Keratinocyte (primary cell): ENCODE data around the gene DDX50. TPM values are rescaled to one million over a fixed set of nuclear protein-coding genes. Genes with fewer than 3 reads are reported as not detected.

Experiments used
- DNase-seq: peaks from one replicate; pipeline ENCODE4 v3.0.0-alpha.2; 2011; ENCODE audit warnings: low read depth, missing footprints, low spot score
- FAIRE-seq: peaks from 2 replicates; lab custom pipeline; 2011; peaks lifted over from hg19 to GRCh38; lab: Jason Lieb, UNC
- H2AFZ ChIP-seq: 2 replicates; pipeline ENCODE4 v1.6.0; 2012; ENCODE audit warnings: low read length, control low read depth, inconsistent platforms; ENCODE audit not compliant: control insufficient read depth
- H3K27ac ChIP-seq: 2 replicates; pipeline ENCODE4 v1.5.1; 2011; ENCODE audit warnings: low read length; ENCODE audit not compliant: control insufficient read depth, insufficient read depth
- H3K27me3 ChIP-seq: 3 replicates; pipeline ENCODE4 v1.6.0; 2011; ENCODE audit warnings: low read length; ENCODE audit not compliant: control insufficient read depth, insufficient read depth; ENCODE audit errors: extremely low read depth
- H3K36me3 ChIP-seq, 2 experiments: 2 replicates in 1 of 2; 3 replicates in 1 of 2; pipeline ENCODE4 v1.5.1; 2011; ENCODE audit warnings: low read length in 2 of 2, mild to moderate bottlenecking in 1 of 2; ENCODE audit not compliant: control insufficient read depth in 2 of 2, insufficient read depth in 2 of 2; ENCODE audit errors: extremely low read depth in 1 of 2
- H3K4me1 ChIP-seq: 3 replicates; pipeline ENCODE4 v1.5.1; 2011; ENCODE audit warnings: low read length; ENCODE audit not compliant: control insufficient read depth, insufficient read depth; ENCODE audit errors: extremely low read depth
- H3K4me2 ChIP-seq: 3 replicates; pipeline ENCODE4 v1.6.0; 2011; ENCODE audit warnings: low read depth, low read length; ENCODE audit not compliant: control insufficient read depth, insufficient read depth; ENCODE audit errors: extremely low read depth
- H3K4me3 ChIP-seq, 3 experiments: fragments of 200-600 bp in 1 of 3; sonication (generic) in 1 of 3; 2 replicates in 2 of 3; 3 replicates in 1 of 3; pipeline ENCODE4 v1.5.1; 2011 to 2016; ENCODE audit warnings: low read length in 3 of 3, mild to moderate bottlenecking in 3 of 3, control low read depth in 2 of 3, inconsistent platforms in 1 of 3, low read depth in 1 of 3, mixed read lengths in 1 of 3, mixed run types in 1 of 3, moderate library complexity in 1 of 3; ENCODE audit not compliant: control insufficient read depth in 2 of 3, insufficient read depth in 2 of 3; ENCODE audit errors: extremely low read depth in 1 of 3
- H3K79me2 ChIP-seq: 2 replicates; pipeline ENCODE4 v1.6.0; 2012; ENCODE audit warnings: low read length; ENCODE audit not compliant: control insufficient read depth, insufficient read depth
- H3K9ac ChIP-seq: 3 replicates; pipeline ENCODE4 v1.6.0; 2011; ENCODE audit warnings: low read length; ENCODE audit not compliant: control insufficient read depth, insufficient read depth; ENCODE audit errors: extremely low read depth
- H3K9me1 ChIP-seq: 3 replicates; pipeline ENCODE4 v1.6.0; 2011; ENCODE audit warnings: low read length; ENCODE audit not compliant: control insufficient read depth, insufficient read depth; ENCODE audit errors: extremely low read depth
- H3K9me3 ChIP-seq: 2 replicates; pipeline ENCODE4 v1.5.1; 2012; ENCODE audit warnings: low read depth, low read length; ENCODE audit not compliant: control insufficient read depth
- H4K20me1 ChIP-seq: 3 replicates; pipeline ENCODE4 v1.6.0; 2011; ENCODE audit warnings: low read length; ENCODE audit not compliant: control insufficient read depth, insufficient read depth; ENCODE audit errors: extremely low read depth
- EZH2 ChIP-seq: IDR thresholded peaks from one replicate; pipeline ENCODE4 v1.6.1; 2012; ENCODE audit warnings: inconsistent platforms, mild to moderate bottlenecking, low read length, moderate library complexity
- dilution Hi-C: fragments of 300-500 bp; cut with MboI; formaldehyde crosslinking; loops from one replicate; pipeline ENCODE4 v1.7.0; 2020; ENCODE audit warnings: low sequenced_read_pairs; ENCODE audit not compliant: extremely low pct_ligation_motif_present
- polyA plus RNA-seq, 5 experiments: library from polyadenylated mRNA; depleted of rRNA in 3 of 5; stranded (reverse) in 3 of 5; stranded (forward) in 1 of 5; unstranded in 1 of 5; fragments of >200 nt; gene quantifications; 1 replicate in 1 of 5; 2 replicates in 3 of 5; 3 replicates in 1 of 5; pipeline versions ENCODE4 v1.2.1 to v1.2.3, GENCODE V29; 2011 to 2012; ENCODE audit warnings: missing spikeins in 2 of 5, low read depth in 1 of 5, low replicate concordance in 1 of 5
- TF ChIP-seq, protein P1 (sequence below), 3 experiments: IDR thresholded peaks in 1 of 3; conservative IDR thresholded peaks in 1 of 3; optimal IDR thresholded peaks in 1 of 3; 2 replicates in 2 of 3; 3 replicates in 1 of 3; pipeline versions ENCODE3 to v1.5.1; 2011; ENCODE audit warnings: low read length in 3 of 3, mild to moderate bottlenecking in 3 of 3, moderate library complexity in 2 of 3, control low read depth in 1 of 3, inconsistent platforms in 1 of 3; ENCODE audit not compliant: insufficient read depth in 2 of 3; ENCODE audit errors: extremely low read depth in 1 of 3

Gene DDX50
- polyA plus RNA-seq, 1 donor (not counting 4 experiments of a cell fraction or from before 2014, with no cell fraction given) = 40.6 TPM

GRCh38 chr10:68897336-68897741, 3.8 kb upstream of the DDX50 start:
- no peak overlapping the region for H2AFZ ChIP-seq
- H3K9me3 ChIP-seq = no peaks in the 10 kb centered on the region
- no peak overlapping the region for H3K9ac ChIP-seq
- no peaks in the 10 kb centered on the region for H3K36me3 ChIP-seq
- no peak for TF ChIP-seq EZH2
- TF ChIP-seq, protein P1, sequence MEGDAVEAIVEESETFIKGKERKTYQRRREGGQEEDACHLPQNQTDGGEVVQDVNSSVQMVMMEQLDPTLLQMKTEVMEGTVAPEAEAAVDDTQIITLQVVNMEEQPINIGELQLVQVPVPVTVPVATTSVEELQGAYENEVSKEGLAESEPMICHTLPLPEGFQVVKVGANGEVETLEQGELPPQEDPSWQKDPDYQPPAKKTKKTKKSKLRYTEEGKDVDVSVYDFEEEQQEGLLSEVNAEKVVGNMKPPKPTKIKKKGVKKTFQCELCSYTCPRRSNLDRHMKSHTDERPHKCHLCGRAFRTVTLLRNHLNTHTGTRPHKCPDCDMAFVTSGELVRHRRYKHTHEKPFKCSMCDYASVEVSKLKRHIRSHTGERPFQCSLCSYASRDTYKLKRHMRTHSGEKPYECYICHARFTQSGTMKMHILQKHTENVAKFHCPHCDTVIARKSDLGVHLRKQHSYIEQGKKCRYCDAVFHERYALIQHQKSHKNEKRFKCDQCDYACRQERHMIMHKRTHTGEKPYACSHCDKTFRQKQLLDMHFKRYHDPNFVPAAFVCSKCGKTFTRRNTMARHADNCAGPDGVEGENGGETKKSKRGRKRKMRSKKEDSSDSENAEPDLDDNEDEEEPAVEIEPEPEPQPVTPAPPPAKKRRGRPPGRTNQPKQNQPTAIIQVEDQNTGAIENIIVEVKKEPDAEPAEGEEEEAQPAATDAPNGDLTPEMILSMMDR (optimal IDR thresholded peaks at IDR 0.05 in 1 of 3, IDR thresholded peaks at IDR 0.05 in 1 of 3, conservative IDR thresholded peaks at IDR 0.05 in 1 of 3; ENCODE audit: extremely low read depth in 1 of 3, insufficient read depth in 2 of 3, low read length in 3 of 3) = peak; percentile 32 to 69 (median 40)
- H3K79me2 ChIP-seq = peaks cover 12% of the 10 kb centered on the region
- peaks cover 9% of the 10 kb centered on the region for H3K4me1 ChIP-seq
- H4K20me1 ChIP-seq = no peaks in the 10 kb centered on the region
- no peaks in the 10 kb centered on the region for H3K9me1 ChIP-seq
- H3K4me2 ChIP-seq = no peak overlapping the region
- DNase-seq (no peak), FAIRE-seq (peak; percentile 36)
- H3K27ac ChIP-seq = no peak overlapping the region
- no peaks in the 10 kb centered on the region for H3K27me3 ChIP-seq
- dilution Hi-C loops = no loop called here
- no peak overlapping the region for H3K4me3 ChIP-seq

DNA sequence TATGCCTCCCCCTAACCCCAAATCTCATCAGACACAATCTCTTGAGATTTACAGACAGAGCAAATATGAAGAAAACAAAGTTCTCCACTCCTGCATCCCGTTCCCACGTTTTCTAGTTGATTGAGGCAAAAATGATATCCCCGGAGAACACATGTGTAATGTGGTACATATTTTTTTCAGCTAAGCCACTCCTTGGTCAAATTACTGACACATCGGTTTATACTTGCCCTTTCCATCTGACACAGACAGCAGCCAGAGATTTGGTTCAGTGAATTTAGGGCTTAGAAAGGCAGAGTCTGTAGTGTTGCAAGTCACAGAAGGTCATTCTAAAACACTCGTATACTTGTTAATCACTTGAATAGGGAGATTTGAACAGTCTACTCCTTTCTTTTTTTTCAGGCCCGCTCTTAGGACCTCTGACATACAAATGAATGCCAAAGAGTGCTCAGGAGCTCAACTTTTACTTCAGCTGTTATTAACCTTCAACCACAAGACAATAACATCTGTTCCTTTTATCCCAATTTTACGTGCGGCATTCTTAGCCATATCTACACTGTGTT, 1.8 kb upstream of the DDX50 start:
- no peak overlapping the region for H3K4me2 ChIP-seq
- no peak overlapping the region for H3K27ac ChIP-seq
- H3K36me3 ChIP-seq = peaks cover 2 to 3% of the 10 kb centered on the region in 2 experiments
- FAIRE-seq = no peak
- H3K27me3 ChIP-seq = no peaks in the 10 kb centered on the region
- H3K9me3 ChIP-seq = no peaks in the 10 kb centered on the region
- no peaks in the 10 kb centered on the region for H3K9me1 ChIP-seq
- TF ChIP-seq, protein P1 (optimal IDR thresholded peaks at IDR 0.05 in 1 of 3, IDR thresholded peaks at IDR 0.05 in 1 of 3, conservative IDR thresholded peaks at IDR 0.05 in 1 of 3; ENCODE audit: extremely low read depth in 1 of 3, insufficient read depth in 2 of 3, low read length in 3 of 3) = no peak
- TF ChIP-seq EZH2 = no peak
- no peak for DNase-seq
- H3K79me2 ChIP-seq = peaks cover 30% of the 10 kb centered on the region
- no peaks in the 10 kb centered on the region for H4K20me1 ChIP-seq
- no peak overlapping the region for H2AFZ ChIP-seq
- no peak overlapping the region for H3K9ac ChIP-seq
- dilution Hi-C loops = no loop called here
- no peak overlapping the region for H3K4me3 ChIP-seq
- peaks cover 10% of the 10 kb centered on the region for H3K4me1 ChIP-seq
